ENCODE results near the gene CD207. TPM values are rescaled to one million over a fixed set of nuclear protein-coding genes. Genes with fewer than 3 reads are reported as not detected.

Gene CD207
- total and polyA plus RNA-seq, 2 of the 8 experiments (the other 6 are each of a cell fraction or from before 2014, with no cell fraction given) = not detected

GRCh38 chr2:70834881-70835280 lies 735 bp downstream of the CD207 start:
- no peaks in the 10 kb centered on the region for H3K9me3 ChIP-seq (ENCODE audit: insufficient read depth in 2 of 2, low read depth in 1 of 2, low read length in 1 of 2)
- FAIRE-seq = no peak
- POLR2A ChIA-PET (ENCODE audit: partially characterized antibody) = no interaction called here
- no peak for TF ChIP-seq E2F6 (IDR thresholded peaks at IDR 0.05)
- TF ChIP-seq NRF1 (IDR thresholded peaks at IDR 0.05; ENCODE audit: low read depth, low read length) = no peak
- no peak for TF ChIP-seq YY1 (IDR thresholded peaks at IDR 0.05; ENCODE audit: low read depth, low read length)
- TF ChIP-seq, protein P1, sequence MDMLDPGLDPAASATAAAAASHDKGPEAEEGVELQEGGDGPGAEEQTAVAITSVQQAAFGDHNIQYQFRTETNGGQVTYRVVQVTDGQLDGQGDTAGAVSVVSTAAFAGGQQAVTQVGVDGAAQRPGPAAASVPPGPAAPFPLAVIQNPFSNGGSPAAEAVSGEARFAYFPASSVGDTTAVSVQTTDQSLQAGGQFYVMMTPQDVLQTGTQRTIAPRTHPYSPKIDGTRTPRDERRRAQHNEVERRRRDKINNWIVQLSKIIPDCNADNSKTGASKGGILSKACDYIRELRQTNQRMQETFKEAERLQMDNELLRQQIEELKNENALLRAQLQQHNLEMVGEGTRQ (IDR thresholded peaks at IDR 0.05; ENCODE audit: low read length) = no peak
- no peak for TF ChIP-seq EGR1 (IDR thresholded peaks at IDR 0.05; ENCODE audit: borderline replicate concordance, low read depth, low read length)
- TF ChIP-seq HDAC2 (IDR thresholded peaks at IDR 0.05; ENCODE audit: borderline replicate concordance in 1 of 2, low read depth in 2 of 2, low read length in 2 of 2) = no peak
- no peak for TF ChIP-seq KDM1A (IDR thresholded peaks at IDR 0.05; ENCODE audit: borderline replicate concordance, low read length)
- TF ChIP-seq KDM4A (IDR thresholded peaks at IDR 0.05; ENCODE audit: low read depth, low read length, severe bottlenecking) = no peak
- no peak for TF ChIP-seq TEAD4 (IDR thresholded peaks at IDR 0.05; ENCODE audit: low read depth, low read length)
- TF ChIP-seq POLR2AphosphoS5 (IDR thresholded peaks at IDR 0.05; ENCODE audit: low read depth, low read length) = no peak
- TF ChIP-seq CTBP2 (IDR thresholded peaks at IDR 0.05; ENCODE audit: borderline replicate concordance, insufficient read depth, insufficient read length, low read length) = no peak
- no peak for TF ChIP-seq KDM5A (IDR thresholded peaks at IDR 0.05; ENCODE audit: low read length)

More at GRCh38 chr2:70834881-70835280, 735 bp downstream of the CD207 start:
- H4K8ac ChIP-seq (ENCODE audit: extremely low read depth, insufficient read depth, low read length) = no peak overlapping the region
- H2AFZ ChIP-seq (ENCODE audit: low read length) = no peak overlapping the region
- H3K56ac ChIP-seq (replicated peaks; ENCODE audit: insufficient read length, low read depth, low read length) = no peak overlapping the region
- H3K79me1 ChIP-seq (ENCODE audit: low read depth, low read length) = no peaks in the 10 kb centered on the region
- no peak overlapping the region for H2BK15ac ChIP-seq (ENCODE audit: low read length)
- H3K9ac ChIP-seq (replicated peaks in 1 of 4; ENCODE audit: extremely low read depth in 1 of 4, low read depth in 3 of 4, low read length in 3 of 4) = no peak overlapping the region
- H3K79me2 ChIP-seq (ENCODE audit: control insufficient read depth in 1 of 2, insufficient read depth in 2 of 2, low read length in 2 of 2) = no peaks in the 10 kb centered on the region
- no peak overlapping the region for H3K14ac ChIP-seq (ENCODE audit: insufficient read length)
- no peak overlapping the region for H3K4me3 ChIP-seq (ENCODE audit: extremely low read depth in 1 of 4, insufficient read depth in 2 of 4, low read depth in 3 of 4, low read length in 4 of 4)
- H2BK12ac ChIP-seq (ENCODE audit: low read depth, low read length) = no peak overlapping the region
- no peak overlapping the region for H3K27ac ChIP-seq (ENCODE audit: low read depth, low read length)
- DNase-seq (ENCODE audit: low read depth in 1 of 2, low spot score in 2 of 2) = peak in 1 of 2 experiments; percentile 14
- no peaks in the 10 kb centered on the region for H3K36me3 ChIP-seq (ENCODE audit: control insufficient read depth in 2 of 4, insufficient read depth in 4 of 4, low read length in 3 of 4)
- H3K4ac ChIP-seq (replicated peaks; ENCODE audit: insufficient read length, low read depth, low read length) = no peak overlapping the region
- H4K91ac ChIP-seq (replicated peaks; ENCODE audit: insufficient read length, low read length) = no peak overlapping the region
- H3K18ac ChIP-seq (ENCODE audit: extremely low read depth, low read length) = no peak overlapping the region
- no peak overlapping the region for H2BK5ac ChIP-seq (ENCODE audit: low read depth, low read length)
- CTCF ChIA-PET (ENCODE audit: partially characterized antibody) = interaction anchor here (0.8 kb wide), 1 partner anchor 113 kb away, joined by 3 read pairs; no protein-coding TSS in a partner anchor
- H2BK20ac ChIP-seq (ENCODE audit: low read length) = no peak overlapping the region
- WGBS, 2 experiments (ENCODE audit: extremely low coverage in 1 of 2, insufficient coverage in 1 of 2, insufficient read length in 1 of 2, insufficient replicate concordance in 2 of 2, low coverage in 1 of 2, low lambda C conversion rate in 2 of 2, missing lambda C conversion rate in 1 of 2) = 82% methylated on average over 4 of the region's 4 CpGs; no CpG with 5 or more reads in 1 of the 2 experiments
- H4K5ac ChIP-seq (ENCODE audit: insufficient read length, low read depth, low read length) = no peak overlapping the region
- H3K4me1 ChIP-seq (replicated peaks in 1 of 4; ENCODE audit: control insufficient read depth in 3 of 4, insufficient read depth in 4 of 4, low read length in 3 of 4) = no peaks in the 10 kb centered on the region
- H2AK5ac ChIP-seq (ENCODE audit: low read depth, low read length) = no peak overlapping the region
- H3K23ac ChIP-seq (ENCODE audit: insufficient read length) = no peak overlapping the region
- H3K4me2 ChIP-seq (ENCODE audit: insufficient read depth in 1 of 2, low read depth in 2 of 2, low read length in 2 of 2) = no peak overlapping the region
- H2BK120ac ChIP-seq (replicated peaks; ENCODE audit: low read depth, low read length) = no peak overlapping the region
- H3K23me2 ChIP-seq (ENCODE audit: low read depth, low read length) = no peaks in the 10 kb centered on the region
- H3K27me3 ChIP-seq (replicated peaks in 1 of 4; ENCODE audit: control insufficient read depth in 3 of 4, extremely low read depth in 1 of 4, insufficient read depth in 3 of 4, low read length in 3 of 4) = peaks cover 0 to 2% (median under 1%) of the 10 kb centered on the region in 4 experiments; a peak in 2 of 7 replicates
- H4K20me1 ChIP-seq (replicated peaks in 1 of 2; ENCODE audit: control insufficient read depth in 1 of 2, insufficient read depth in 2 of 2, low read length in 2 of 2) = no peaks in the 10 kb centered on the region

All from H1 (cell line).